ENCODE data around the gene ADAT3. TPM values are rescaled to one million over a fixed set of nuclear protein-coding genes. Genes with fewer than 3 reads are reported as not detected.

Gene ADAT3
- polyA plus RNA-seq, 1 donor from 2014 or later, result 7.4 TPM

DNA sequence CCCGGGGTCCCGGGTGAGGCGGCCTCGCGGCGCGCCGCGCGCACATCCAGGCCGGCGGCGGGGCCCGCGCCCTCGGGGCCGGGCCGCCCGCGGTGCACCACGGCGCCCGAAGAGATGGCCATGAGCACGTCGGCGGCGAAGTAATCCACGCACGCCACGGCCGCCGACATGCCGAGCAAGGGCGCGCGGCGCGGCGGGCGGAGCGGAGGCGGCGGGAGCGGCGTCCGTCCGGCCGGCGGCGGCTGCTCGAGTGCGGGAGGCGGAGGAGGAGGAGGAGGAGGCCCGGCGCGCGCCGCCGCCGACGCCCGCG is 41.9 kb upstream of the ADAT3 start, which contains the start of gene KLF16:
TSS of gene KLF16 (minus strand) at position 252 of the 310 bp plus-strand sequence. CDS start at position 170, 82 bp downstream.
- peaks cover 12 to 20% (median 12%) of the 10 kb centered on the region in 3 donors for H3K4me1 Mint-ChIP-seq
- H3K27ac Mint-ChIP-seq, result peak within 1 kb of the TSS; percentile 97 to 100 (median 99)
- no peaks in the 10 kb centered on the region for H3K36me3 Mint-ChIP-seq
- no peaks in the 10 kb centered on the region for H3K9me3 Mint-ChIP-seq
- H3K27me3 Mint-ChIP-seq, result no peaks in the 10 kb centered on the region
- peak within 1 kb of the TSS; percentile 91 to 99 (median 98) for H3K4me3 Mint-ChIP-seq

DNA sequence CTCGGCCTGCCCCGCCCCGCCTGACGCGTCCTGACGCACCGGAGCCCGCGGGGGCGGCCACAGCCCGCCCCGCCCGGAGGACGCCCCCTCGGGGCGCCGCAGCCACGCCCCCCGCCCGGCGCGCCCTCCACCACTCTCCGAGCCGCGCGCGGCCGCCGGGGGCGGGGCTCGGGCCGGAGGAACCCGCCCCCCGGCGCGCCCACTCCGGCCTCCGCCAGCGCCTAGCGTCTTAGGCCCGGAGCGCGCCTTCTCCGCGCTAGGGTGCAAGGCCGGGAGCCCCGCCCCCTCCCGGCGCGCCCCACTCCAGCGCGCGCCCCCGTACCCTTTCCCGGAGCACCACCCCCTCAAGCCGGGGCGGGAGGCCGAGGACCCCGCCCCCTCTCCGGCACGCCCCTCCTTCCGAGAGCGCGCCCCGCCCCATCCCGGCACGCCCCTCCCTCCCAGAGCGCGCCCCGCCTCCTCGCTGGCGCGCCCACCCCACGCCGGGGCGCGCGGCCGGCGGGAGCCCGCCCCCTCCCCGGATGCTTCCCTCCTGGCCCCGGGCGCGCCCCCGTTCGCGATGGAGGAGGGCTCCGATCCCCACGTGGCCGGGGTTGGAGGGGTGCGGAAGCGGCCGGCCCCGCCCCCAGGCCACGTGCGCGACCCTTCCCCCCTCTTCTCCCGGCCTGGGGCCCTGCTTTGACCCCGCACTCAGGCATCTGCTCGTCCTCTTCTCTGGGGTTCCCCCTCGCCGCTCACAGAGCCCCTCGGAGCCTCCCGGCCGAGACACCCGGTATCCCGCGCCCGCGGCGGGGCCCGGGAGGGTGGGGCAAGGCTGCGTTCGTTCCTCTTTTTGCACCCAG is 41.3 kb upstream of the ADAT3 start:
- peak overlapping the region; percentile 82 to 97 (median 91) for H3K4me3 Mint-ChIP-seq
- peak overlapping the region; percentile 80 to 94 (median 92) for H3K27ac Mint-ChIP-seq
- H3K9me3 Mint-ChIP-seq, result no peaks in the 10 kb centered on the region
- H3K27me3 Mint-ChIP-seq, result no peaks in the 10 kb centered on the region
- H3K4me1 Mint-ChIP-seq, result peaks cover 12 to 19% (median 12%) of the 10 kb centered on the region in 3 donors
- no peaks in the 10 kb centered on the region for H3K36me3 Mint-ChIP-seq

DNA sequence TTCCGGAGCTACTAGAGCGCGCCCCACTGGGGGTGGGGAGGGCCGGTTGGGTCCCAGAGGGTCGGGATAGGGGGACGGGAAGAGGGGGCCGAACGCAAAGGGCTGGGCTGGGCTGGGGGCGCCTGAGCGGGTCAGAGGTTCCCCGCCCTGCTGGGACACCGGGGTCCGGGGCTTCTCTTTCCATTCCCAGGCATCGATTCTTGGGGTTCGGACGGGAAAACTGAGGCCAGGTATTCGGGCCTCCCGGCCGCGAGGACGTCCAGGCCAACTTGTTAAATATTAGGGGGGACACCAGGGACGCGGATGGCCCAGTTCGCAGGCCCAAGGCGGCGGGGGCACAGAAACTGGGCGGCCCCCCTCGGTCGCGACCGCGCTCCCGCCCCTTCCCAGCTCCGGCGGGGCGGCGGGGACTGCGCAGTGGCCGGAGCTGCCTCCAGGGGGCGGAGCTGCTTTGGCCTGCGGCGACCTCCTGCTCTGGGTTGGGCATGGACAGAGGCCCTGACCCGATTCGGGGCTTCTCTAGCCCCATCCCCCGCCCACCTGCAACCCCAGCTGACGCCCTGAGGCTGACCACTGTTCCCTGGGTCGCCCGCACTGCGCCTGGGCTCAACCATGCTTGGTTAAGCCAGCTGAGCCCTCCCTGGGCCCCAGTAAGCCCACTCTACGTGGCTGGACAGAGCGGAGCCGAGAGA is 40.6 kb upstream of the ADAT3 start:
- H3K9me3 Mint-ChIP-seq, result no peaks in the 10 kb centered on the region
- peak overlapping the region; percentile 80 to 94 (median 92) for H3K27ac Mint-ChIP-seq
- no peaks in the 10 kb centered on the region for H3K36me3 Mint-ChIP-seq
- peaks cover 9 to 17% (median 12%) of the 10 kb centered on the region in 3 donors for H3K4me1 Mint-ChIP-seq
- no peaks in the 10 kb centered on the region for H3K27me3 Mint-ChIP-seq
- H3K4me3 Mint-ChIP-seq, result peak overlapping the region; percentile 82 to 97 (median 91)

DNA sequence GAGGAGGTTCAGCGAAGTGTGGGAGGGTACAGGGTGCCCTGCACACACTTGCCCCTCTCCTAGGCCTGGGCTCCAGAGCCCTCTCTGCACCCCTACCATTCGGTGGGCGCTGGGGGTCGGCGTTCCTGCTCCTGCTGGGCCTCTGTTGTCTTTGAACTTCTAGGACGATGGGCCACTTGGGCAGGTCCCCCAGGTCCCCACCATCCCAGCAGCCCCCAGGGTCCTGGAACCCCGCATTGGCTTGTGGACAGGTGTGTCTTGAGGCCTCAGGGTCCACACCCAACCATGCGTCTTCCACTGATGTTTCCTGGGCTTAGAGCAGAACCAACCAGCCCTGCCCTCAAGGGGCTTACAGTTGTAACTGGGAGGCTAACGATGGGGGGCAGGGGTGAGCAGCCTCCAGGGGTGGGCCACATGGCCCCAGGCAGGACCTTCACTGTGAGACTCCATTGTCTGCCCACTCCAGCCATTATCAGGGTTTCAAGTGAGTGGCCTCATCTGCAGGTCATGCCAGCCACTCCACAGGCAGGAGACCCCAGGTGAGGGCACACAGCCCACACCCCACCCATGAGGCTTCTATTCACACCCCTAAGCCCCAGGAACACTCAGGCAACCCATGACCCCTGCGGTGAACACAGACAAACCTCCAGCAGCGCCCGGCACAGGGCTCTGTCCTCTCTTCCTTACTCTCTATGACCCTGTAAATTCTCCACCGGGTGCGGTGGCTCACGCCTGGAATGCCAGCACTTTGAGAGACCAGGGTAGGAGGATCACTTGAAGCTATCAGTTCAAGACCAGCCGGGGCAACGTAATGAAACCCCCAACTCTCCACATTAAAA is 39.8 kb upstream of the ADAT3 start:
- Mint-ChIP-seq H3K27me3 (no peaks in the 10 kb centered on the region), H3K4me1 (peaks cover 8 to 17% (median 12%) of the 10 kb centered on the region in 3 donors), H3K36me3 (no peaks in the 10 kb centered on the region), H3K4me3 (peak overlapping the region; percentile 82 to 93 (median 88)), H3K27ac (peak overlapping the region; percentile 59 to 94 (median 80)), H3K9me3 (no peaks in the 10 kb centered on the region)

DNA sequence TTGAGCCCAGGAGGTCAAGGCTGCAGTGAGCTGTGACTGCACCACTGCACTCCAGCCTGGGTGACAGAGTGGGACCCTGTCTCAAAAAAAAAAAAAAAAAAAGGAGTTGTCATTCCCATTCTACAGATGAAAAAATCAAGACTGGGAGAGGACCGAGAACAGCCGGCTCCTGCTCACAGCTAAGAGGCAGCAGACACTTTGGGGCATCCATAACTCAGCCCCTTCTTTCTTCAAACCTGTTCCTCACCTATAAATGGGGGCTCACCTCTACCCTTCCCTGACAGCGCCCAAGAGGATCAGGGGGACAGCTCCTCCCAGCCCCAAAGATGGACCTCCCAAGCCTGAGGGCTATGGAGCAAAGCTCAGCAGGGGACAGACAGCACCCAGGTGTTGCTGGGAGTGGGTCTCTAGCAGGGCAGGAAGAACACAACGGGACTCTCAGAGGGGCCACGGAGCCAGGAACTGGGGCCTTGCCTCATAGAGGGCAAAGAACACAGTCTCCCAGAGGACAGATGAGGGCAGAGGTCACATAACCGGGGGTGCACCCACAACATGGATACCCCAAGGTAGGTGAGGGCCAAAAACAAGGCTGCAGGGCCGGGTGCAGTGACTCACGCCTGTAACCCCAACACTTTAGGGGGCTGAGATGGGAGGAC is 38.4 kb upstream of the ADAT3 start:
- Mint-ChIP-seq H3K36me3 (no peaks in the 10 kb centered on the region), H3K27ac (peak overlapping the region in 1 of 3 donors; percentile 72), H3K4me3 (peak overlapping the region in 1 of 4 donors; percentile 53), H3K4me1 (peaks cover 5 to 10% (median 5%) of the 10 kb centered on the region in 3 donors), H3K27me3 (no peaks in the 10 kb centered on the region), H3K9me3 (no peaks in the 10 kb centered on the region)

DNA sequence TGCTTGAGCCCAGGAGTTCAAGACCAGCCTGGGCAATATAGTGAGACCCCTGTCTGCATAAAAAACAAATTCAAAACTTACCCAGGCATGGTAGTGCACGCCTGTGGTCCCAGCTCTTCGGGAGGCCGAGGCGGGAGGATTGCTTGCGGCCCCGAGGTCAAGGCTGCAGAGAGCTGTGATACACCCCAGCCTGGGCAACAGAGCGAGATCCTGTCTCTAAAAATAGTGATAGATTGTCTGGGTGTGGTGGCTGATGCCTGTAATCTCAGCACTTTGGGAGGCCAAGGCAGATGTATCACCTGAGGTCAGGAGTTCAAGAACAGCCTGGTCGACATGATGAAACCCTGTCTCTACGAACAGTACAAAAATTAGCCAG is 37.9 kb upstream of the ADAT3 start:
- Mint-ChIP-seq H3K27ac (peak overlapping the region in 1 of 3 donors; percentile 72), H3K4me3 (peak overlapping the region in 1 of 4 donors; percentile 74), H3K4me1 (peaks cover 2 to 10% (median 5%) of the 10 kb centered on the region in 3 donors), H3K36me3 (no peaks in the 10 kb centered on the region), H3K27me3 (no peaks in the 10 kb centered on the region), H3K9me3 (no peaks in the 10 kb centered on the region)

DNA sequence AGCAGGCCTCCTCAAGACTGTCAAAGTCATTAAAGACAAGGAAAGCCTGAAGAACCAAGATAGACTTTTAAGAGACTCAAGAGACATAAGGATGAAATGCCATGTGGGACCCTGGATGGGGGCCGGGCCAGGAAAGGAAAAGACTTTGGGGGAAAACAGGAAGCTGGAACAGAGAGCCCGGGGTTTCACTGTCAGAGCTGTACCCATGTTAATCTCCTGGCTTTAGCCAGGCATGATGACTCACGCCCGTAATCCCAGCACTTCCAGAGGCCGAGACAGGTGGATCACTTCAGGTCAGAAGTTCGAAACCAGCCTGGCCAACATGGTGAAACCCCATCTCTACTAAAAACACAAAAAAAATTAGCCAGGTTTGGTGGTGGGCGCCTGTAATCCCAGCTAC is 36.2 kb upstream of the ADAT3 start:
- no peaks in the 10 kb centered on the region for H3K36me3 Mint-ChIP-seq
- peak overlapping the region; percentile 35 to 72 (median 53) for H3K27ac Mint-ChIP-seq
- H3K9me3 Mint-ChIP-seq, result no peaks in the 10 kb centered on the region
- peak overlapping the region in 2 of 4 donors; percentile 23 to 57 for H3K4me3 Mint-ChIP-seq
- no peaks in the 10 kb centered on the region for H3K27me3 Mint-ChIP-seq
- peaks cover 2 to 11% (median 9%) of the 10 kb centered on the region in 3 donors for H3K4me1 Mint-ChIP-seq

DNA sequence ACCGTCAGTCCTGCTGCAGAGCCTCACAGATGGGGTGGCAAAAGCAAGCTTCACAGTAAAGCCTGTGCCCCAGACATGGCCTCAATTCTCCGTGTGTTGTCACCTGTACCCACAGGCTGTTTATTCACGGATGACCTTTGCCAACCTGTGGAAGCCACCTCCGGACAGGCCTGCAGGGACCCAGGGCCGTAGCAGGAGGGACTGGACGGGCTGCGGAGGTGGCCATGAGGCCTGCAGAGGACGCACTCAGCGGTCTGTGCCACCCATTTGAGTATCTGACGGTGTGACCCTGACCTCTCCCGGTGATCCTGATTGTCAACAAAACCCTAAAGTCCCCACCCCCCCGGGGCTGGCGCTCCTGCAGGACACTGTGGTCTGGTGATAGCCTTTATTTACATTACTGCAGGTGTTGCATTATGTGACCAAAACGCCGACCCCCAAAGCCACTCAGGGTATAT is 34.0 kb upstream of the ADAT3 start:
- Mint-ChIP-seq H3K27ac (peak overlapping the region in 1 of 3 donors; percentile 63), H3K9me3 (no peaks in the 10 kb centered on the region)

DNA sequence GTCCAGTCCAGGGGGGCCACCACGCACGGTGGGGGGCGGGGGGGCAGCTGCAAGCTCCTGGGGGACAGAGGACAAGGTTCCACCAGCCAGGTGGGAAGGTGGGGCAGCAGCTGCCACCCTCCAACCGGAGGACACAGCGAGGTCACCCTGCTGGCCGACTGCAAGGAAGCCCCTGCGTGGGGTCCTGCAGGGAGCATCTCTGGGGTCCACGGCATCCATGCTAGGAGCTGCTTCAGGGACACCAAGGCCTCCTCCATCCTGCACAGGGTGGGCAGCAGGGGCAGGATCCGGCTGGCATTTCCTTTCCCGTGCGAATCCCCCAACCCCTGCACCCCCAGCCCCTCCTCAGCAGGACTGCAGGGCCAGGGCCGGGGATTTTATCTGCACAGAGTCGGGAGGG is 33.6 kb upstream of the ADAT3 start:
- H3K36me3 Mint-ChIP-seq, result peaks cover 1% of the 10 kb centered on the region
- H3K27me3 Mint-ChIP-seq, result no peaks in the 10 kb centered on the region
- no peaks in the 10 kb centered on the region for H3K9me3 Mint-ChIP-seq
- H3K4me3 Mint-ChIP-seq, result no peak overlapping the region
- H3K27ac Mint-ChIP-seq, result no peak overlapping the region
- peaks cover 16 to 23% (median 22%) of the 10 kb centered on the region in 3 donors for H3K4me1 Mint-ChIP-seq

More for the DNA sequence above, 34.0 kb upstream of the ADAT3 start:
- peaks cover 16 to 23% (median 20%) of the 10 kb centered on the region in 3 donors for H3K4me1 Mint-ChIP-seq
- H3K4me3 Mint-ChIP-seq, result peak overlapping the region in 1 of 4 donors; percentile 20
- H3K36me3 Mint-ChIP-seq, result peaks cover 1% of the 10 kb centered on the region
- no peaks in the 10 kb centered on the region for H3K27me3 Mint-ChIP-seq

DNA sequence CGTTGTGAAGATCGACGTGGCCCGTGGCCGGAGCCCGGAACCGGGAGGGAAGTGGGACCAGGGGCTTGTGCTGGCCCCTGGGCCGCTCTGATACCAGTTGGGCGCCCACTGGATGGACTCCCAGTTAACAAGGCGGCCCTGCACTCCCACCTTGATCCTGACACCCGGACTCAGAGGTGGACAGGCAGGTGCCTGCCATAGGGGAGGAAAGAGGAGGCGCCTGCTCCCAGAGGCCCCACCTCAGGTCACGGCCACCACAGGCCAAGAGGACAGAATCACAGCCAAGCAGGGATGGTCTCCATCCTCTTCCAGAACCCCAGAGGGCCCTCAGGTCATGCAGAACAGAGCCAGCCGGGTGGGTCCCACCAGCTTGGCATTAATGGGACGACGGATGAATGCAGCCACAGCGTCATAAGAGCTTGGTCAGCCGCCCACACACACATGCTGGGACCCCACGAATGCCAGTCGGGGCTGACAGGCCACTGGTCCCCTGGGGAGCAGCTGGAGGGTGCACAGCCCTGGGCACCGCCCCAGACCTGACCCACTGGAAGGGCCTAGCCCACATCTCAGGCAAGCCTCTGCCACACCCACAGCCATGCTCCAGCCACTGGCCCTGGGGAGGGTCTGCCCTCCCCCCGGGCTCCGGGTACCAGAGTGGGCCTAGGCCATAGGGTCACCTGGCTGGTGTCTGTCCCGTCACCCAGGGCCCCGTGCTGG is 32.2 kb upstream of the ADAT3 start:
- no peaks in the 10 kb centered on the region for H3K9me3 Mint-ChIP-seq
- H3K27me3 Mint-ChIP-seq, result no peaks in the 10 kb centered on the region
- H3K4me3 Mint-ChIP-seq, result peak overlapping the region in 2 of 4 donors; percentile 47 to 91
- H3K36me3 Mint-ChIP-seq, result peaks cover 1% of the 10 kb centered on the region
- peaks cover 16 to 20% (median 19%) of the 10 kb centered on the region in 3 donors for H3K4me1 Mint-ChIP-seq
- no peak overlapping the region for H3K27ac Mint-ChIP-seq

DNA sequence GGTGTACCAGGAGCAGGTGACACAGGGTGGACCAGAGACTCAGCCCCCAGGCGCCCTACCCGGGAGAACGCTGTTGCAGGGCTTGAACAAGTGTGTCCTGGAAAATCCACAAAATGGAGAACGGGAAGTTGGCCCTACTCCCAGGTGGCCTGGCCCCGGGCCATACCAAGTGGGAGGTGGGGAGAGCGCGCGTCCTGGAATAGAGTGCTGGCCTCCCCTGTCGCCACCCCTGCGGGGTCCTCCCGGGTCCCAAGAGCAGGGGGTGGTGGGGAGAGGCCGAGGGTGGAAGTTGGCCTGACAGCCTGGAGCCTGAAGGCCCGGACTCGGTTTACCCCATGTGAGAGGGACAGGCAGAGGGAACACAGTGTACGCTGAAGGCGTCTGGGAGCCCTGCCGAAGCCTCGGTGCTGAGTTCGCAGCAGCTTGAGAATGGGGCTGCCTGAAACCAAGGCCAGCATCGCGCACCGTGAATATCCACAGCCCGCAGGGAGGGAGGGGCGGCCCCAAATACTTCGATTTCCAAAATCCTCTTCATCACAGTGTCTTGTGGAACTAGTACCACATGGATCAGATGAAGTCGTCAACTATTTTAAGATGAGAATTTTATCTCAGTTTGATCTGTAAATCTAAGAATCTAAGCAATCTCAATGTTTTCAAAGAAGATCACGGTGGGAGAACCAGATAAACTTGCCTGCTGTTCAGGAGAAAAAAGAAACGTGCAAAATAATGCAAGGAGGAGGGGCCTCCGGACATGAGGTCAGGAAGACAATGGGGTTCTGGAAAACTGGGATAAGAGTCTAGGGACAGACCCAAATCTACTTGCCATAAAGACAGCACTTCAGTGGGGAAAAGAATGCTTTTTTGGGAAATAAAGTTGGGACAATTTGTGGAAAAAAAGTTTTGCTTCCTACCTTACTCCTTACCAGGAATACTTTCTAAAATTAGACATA is 31.4 kb upstream of the ADAT3 start:
- Mint-ChIP-seq H3K4me1 (peaks cover 16 to 19% (median 18%) of the 10 kb centered on the region in 3 donors), H3K36me3 (peaks cover 1% of the 10 kb centered on the region), H3K27me3 (no peaks in the 10 kb centered on the region), H3K4me3 (peak overlapping the region; percentile 64 to 98 (median 94)), H3K27ac (peak overlapping the region; percentile 59 to 87 (median 75)), H3K9me3 (no peaks in the 10 kb centered on the region)

DNA sequence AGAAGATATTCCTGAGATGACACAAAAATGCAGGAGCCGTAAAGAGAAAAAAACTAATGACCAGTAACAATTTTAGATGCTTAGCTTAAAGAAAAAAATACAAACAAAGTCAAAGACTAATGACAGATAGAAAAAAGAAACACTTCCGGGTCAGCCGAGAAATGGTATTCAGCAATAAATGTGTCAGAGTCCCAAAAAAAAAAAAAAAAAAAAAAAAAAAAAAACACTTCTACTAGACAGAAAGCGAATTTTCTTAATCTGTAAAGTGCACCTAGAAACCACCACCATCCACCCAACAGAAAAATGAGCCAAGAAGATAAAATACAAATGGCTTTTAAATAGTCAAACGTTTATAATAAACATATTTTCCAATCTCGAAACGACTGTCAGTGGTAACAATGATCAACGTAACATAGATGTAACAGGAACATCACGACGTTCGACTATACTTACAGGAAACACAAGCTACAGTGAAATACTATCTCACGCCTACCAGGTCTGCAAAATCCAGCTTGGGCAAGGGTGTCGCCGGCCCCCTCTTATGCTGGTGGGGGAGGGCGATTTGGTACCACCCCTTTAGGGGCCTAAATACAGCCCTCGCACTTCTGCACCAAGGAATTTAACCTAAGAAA is 30.5 kb upstream of the ADAT3 start:
- H3K27ac Mint-ChIP-seq, result peak overlapping the region; percentile 75 to 96 (median 92)
- H3K4me3 Mint-ChIP-seq, result peak overlapping the region; percentile 91 to 98 (median 97)
- H3K27me3 Mint-ChIP-seq, result no peaks in the 10 kb centered on the region
- peaks cover 1% of the 10 kb centered on the region for H3K36me3 Mint-ChIP-seq
- no peaks in the 10 kb centered on the region for H3K9me3 Mint-ChIP-seq
- H3K4me1 Mint-ChIP-seq, result peaks cover 15 to 19% (median 16%) of the 10 kb centered on the region in 3 donors
